Urinary bladder (tissue), 4 donors: ENCODE data around the gene FEZ2. TPM values are rescaled to one million over a fixed set of nuclear protein-coding genes. Genes with fewer than 3 reads are reported as not detected.

Experiments
- DNase-seq: peaks from one replicate; pipeline ENCODE4 v3.0.0-alpha.2; 2015; ENCODE audit errors: extremely low spot score
- H3K27ac ChIP-seq: one replicate; pipeline ENCODE4 v1.5.1; 2013; ENCODE audit warnings: low read depth, mild to moderate bottlenecking, moderate library complexity
- H3K36me3 ChIP-seq: one replicate; pipeline ENCODE4 v1.6.1; 2013; ENCODE audit warnings: mild to moderate bottlenecking, moderate library complexity; ENCODE audit not compliant: insufficient read depth
- H3K4me1 ChIP-seq: one replicate; pipeline ENCODE4 v1.6.1; 2013; ENCODE audit warnings: mild to moderate bottlenecking, moderate library complexity; ENCODE audit not compliant: insufficient read depth
- H3K4me3 ChIP-seq: one replicate; pipeline ENCODE4 v1.5.1; 2013; ENCODE audit warnings: low read depth, low read length
- WGBS: extraction: QIAGEN DNeasy Blood & Tissue Kit; methylation state at CpG from one replicate; pipeline ENCODE4 v1.1.7; 2013; 5-methylcytosine and 5-hydroxymethylcytosine counted together
- polyA plus RNA-seq: library from polyadenylated mRNA; stranded (reverse); fragments of 200-250 nt; gene quantifications from one replicate; pipeline ENCODE4 v1.2.3, GENCODE V29; 2013
- total RNA-seq: library from RNA; depleted of rRNA; stranded (reverse); fragments of >200 nt; gene quantifications from one replicate; pipeline ENCODE4 v1.2.3, GENCODE V29; 2014
- donor health status: healthy with polysubstance abuse.
- donor health status: healthy.

FEZ2 gene, protein sequence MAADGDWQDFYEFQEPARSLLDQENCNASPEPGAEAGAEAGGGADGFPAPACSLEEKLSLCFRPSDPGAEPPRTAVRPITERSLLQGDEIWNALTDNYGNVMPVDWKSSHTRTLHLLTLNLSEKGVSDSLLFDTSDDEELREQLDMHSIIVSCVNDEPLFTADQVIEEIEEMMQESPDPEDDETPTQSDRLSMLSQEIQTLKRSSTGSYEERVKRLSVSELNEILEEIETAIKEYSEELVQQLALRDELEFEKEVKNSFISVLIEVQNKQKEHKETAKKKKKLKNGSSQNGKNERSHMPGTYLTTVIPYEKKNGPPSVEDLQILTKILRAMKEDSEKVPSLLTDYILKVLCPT
- total RNA-seq (69.6 TPM), polyA plus RNA-seq (39.3 TPM)

DNA sequence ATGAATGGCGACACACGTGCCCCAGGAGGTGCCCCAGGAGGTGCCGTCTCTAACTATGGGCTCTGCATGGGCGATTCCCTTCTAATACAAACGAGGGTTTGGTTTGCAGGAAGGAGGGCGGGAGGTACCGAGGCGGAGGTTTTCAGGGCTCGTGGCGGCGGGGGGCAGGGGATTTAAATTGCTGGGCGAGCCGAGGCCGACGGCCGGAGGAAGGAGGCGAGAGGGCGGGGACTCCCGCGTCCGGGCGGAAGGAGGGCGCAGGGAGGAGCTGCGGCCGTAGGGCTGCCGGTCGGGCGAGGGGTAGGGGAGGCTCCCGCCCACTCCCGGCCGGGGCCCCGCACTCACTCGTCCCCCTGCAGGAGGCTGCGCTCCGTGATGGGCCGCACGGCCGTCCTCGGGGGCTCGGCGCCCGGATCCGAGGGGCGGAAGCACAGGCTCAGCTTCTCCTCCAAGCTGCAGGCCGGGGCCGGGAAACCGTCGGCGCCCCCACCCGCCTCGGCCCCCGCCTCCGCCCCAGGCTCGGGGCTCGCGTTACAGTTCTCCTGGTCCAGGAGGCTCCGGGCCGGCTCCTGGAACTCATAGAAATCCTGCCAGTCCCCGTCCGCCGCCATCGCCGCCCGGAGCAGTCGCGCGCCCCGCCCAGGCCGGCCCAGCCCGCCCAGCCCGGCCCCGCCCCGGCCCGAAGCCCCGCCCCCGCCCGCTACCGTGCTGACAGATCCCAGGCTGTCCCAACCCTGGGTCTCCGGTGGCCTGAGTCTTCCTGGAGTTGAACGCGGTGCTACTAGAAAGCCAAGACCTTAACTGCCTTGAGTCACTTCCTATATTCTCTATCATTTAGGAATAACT lies at the start of gene FEZ2:
Gene FEZ2, minus strand, starts transcription at position 637 of the 846 bp plus-strand sequence. Its CDS starts 26 bp downstream, at position 611.
- WGBS = under 1% methylated on average over 81 of the region's 81 CpGs
- DNase-seq = no peak

DNA sequence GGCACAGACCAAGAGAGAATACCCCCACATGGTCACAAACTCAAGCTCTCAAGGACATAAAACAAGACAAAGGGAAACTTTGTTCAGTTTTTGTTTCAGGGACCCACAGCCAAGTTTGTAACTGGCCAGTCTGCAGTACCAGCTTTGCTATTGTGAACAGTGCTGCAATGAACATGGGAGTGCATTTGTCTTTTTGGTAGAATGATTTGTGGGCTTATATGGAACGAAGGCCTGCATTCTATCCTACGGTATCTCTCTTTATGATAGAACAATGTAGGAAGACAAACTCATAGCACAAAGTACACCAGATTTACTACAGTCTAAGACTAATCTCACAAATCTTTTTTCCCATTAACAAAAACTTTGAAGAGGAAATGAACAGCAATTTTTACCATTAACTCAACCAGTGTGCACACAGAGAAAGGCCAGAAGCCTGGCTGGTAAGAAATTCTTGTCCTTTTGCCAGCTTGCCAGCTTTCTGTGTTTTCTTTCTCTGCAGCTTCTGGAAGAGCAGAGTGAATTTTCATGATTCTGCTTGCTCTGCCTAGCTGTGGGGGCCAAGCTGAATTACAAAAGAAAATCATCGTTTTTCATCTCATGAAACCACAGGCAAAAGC lies 37.1 kb upstream of the FEZ2 start:
- no peak for DNase-seq
- Histone ChIP-seq H3K4me1 (no peaks in the 10 kb centered on the region), H3K4me3 (no peak overlapping the region), H3K27ac (no peak overlapping the region), H3K36me3 (no peaks in the 10 kb centered on the region)
- 55% methylated on average over 3 of the region's 3 CpGs for WGBS

More for the DNA sequence above, at the start of gene FEZ2:
- peak within 1 kb of the TSS; percentile 69 for H3K27ac ChIP-seq
- H3K4me1 ChIP-seq = peaks cover 5% of the 10 kb centered on the region
- peak within 1 kb of the TSS; percentile 98 for H3K4me3 ChIP-seq
- H3K36me3 ChIP-seq = no peaks in the 10 kb centered on the region

DNA sequence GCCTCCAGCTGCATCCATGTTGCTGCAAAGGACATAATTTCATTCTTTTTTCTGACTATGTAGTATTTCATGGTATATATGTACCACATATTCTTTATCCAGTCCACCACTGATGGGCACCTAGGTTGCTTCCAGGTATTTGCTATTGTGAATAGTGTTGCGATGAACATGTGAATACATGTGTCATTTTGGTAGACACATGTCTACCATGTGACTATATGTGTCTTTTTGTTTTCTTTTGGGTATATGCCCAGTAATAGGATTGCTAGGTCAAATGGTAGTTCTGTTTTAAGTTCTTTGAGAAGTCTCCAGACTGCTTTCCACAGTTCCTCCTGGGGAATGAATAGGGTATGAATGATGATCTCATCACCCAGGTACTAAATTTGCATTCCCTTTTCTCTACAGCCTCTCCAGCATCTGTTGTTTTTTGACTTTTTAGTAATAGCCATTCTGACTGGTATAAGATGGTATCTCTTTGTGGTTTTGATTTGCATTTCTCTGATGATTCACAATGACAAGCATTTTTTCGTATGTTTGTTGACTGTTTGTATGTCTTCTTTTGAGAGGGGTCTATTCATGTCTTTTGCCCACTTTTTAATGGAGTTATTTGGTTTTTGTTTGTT lies 35.6 kb upstream of the FEZ2 start:
- Histone ChIP-seq H3K4me1 (no peaks in the 10 kb centered on the region), H3K36me3 (no peaks in the 10 kb centered on the region), H3K27ac (no peak overlapping the region), H3K4me3 (no peak overlapping the region)
- WGBS = 92% methylated on average over 2 of the region's 2 CpGs
- no peak for DNase-seq

DNA sequence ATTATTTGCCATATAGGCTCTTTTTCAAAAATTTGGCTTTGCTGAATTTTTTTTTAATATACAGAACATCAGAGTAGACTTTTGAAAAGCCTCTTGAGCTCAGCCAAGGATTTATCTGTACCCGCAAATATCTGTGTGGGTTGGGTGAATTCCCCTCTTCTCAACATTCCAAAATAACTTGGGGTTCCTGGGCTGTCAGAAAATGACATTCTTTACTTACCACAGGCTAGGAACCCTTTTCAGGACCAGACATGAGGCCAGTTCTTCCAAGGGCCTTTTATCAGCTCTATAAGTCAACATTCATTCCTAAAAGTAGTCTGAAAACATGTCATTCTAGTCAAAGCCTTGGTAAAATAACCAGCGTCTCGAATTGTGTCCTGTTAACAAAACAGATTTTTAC lies 28.8 kb upstream of the FEZ2 start:
- DNase-seq = no peak
- H3K4me3 ChIP-seq = no peak overlapping the region

DNA sequence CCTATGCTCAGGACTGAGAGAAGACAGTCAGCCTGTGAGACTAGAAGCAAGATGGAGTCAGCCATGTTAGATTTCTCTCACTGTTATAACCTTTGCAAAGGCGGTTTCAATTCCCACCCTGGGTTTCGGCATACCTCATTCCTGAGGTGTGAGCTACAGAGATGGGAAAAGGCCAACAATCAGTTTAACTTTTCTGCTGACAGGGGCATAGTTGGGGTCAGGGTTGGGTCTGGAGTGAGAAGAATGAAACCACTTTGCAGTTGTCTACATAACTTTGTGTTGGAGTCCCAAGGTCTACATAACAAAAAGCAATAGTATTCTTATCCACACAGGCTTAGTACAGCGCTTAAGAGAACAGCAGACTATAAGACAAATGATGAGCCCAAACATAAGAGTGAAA lies 28.1 kb upstream of the FEZ2 start:
- no peak overlapping the region for H3K27ac ChIP-seq

More for the DNA sequence above, 28.8 kb upstream of the FEZ2 start:
- 87% methylated on average over 3 of the region's 3 CpGs for WGBS
- Histone ChIP-seq H3K4me1 (no peaks in the 10 kb centered on the region), H3K36me3 (no peaks in the 10 kb centered on the region), H3K27ac (no peak overlapping the region)

DNA sequence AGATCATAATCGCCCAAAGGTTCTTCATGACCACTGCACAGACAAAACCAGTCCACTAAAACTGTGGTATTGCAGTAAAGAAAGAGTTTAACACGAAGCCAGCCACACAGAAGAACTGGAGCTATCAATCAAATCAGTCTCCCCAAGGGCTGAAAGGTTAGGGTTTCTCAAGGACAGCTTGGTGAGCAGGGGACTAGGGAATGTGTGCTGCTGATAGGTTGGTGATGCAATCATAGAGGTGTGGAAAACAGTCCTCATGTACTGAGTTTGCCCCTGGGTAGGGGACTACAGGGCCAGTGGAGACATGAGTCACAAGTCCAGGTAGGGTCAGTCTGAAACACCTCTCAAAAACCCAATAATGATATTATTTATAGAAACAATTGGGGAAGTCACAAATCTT lies 27.3 kb upstream of the FEZ2 start:
- DNase-seq = no peak
- H3K36me3 ChIP-seq = no peaks in the 10 kb centered on the region
- no peaks in the 10 kb centered on the region for H3K4me1 ChIP-seq
- no peak overlapping the region for H3K4me3 ChIP-seq
- no peak overlapping the region for H3K27ac ChIP-seq
- WGBS = 79% methylated on average over 2 of the region's 2 CpGs

More for the DNA sequence above, 28.1 kb upstream of the FEZ2 start:
- no peaks in the 10 kb centered on the region for H3K4me1 ChIP-seq
- 97% methylated on average over 3 of the region's 3 CpGs for WGBS
- H3K36me3 ChIP-seq = no peaks in the 10 kb centered on the region
- no peak overlapping the region for H3K4me3 ChIP-seq
- DNase-seq = no peak

DNA sequence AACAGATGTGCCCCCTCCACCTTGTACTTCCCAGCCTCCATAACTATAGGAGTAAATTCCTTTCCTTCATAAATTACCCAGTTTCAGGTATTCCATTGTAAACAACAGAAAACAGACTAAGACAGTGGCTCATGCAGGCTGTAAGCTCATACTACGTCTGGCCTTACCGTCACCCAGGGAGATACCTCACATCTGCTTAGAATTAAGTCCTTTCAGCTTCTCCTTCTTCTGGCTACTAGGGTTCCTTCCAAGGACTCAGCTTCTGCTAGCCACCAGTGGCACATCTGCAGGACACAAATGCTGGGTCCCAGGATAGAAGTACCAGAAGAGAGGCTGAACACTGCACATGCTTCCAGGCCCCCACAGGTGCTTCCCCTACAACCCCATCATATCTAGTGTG lies 22.4 kb upstream of the FEZ2 start:
- 67% methylated on average over 2 of the region's 2 CpGs for WGBS
- Histone ChIP-seq H3K27ac (no peak overlapping the region), H3K36me3 (no peaks in the 10 kb centered on the region), H3K4me3 (no peak overlapping the region), H3K4me1 (no peaks in the 10 kb centered on the region)
- no peak for DNase-seq

DNA sequence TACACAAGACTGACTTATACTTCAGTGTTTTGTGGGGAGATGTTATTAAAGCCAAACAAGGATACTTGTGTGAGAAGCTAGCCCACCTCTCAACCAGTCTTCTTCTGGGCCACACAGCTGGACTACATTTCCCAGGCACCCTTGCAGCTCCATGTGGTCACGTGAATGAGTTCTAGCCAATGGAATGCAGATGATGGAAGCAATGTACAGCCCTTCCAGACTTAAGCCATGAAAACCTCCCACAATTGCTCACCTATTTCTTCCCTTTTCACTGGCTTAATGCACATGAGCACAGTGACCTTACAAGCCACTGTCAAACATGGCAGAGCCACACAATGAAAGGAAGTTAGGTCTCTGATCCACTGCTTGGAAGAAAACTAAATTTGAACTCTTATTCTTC lies 20.4 kb upstream of the FEZ2 start:
- Histone ChIP-seq H3K36me3 (no peaks in the 10 kb centered on the region), H3K4me3 (no peak overlapping the region), H3K4me1 (no peaks in the 10 kb centered on the region), H3K27ac (no peak overlapping the region)
- no peak for DNase-seq
- 48% methylated on average over 1 of the region's 1 CpG for WGBS

DNA sequence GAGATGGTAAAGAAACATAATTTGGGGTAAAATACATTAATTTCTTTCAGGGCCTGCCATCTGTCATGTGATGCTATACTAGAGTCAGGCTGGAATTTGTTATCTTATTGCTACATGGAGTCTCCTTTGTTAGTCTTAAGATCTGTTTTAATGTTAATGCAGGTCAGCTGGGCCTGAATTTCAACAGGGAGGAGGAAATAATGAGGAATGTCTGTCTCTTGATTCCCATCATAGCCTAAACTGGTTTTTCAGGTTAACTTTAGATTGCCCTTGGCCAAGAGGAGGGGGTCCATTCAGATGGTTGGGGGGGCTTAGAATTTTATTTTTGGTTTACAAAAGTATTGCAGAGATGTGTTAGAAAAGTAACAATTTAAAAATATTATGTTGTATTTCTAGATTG lies 19.0 kb upstream of the FEZ2 start:
- no peak for DNase-seq
- Histone ChIP-seq H3K4me3 (no peak overlapping the region), H3K36me3 (no peaks in the 10 kb centered on the region), H3K27ac (no peak overlapping the region), H3K4me1 (no peaks in the 10 kb centered on the region)

DNA sequence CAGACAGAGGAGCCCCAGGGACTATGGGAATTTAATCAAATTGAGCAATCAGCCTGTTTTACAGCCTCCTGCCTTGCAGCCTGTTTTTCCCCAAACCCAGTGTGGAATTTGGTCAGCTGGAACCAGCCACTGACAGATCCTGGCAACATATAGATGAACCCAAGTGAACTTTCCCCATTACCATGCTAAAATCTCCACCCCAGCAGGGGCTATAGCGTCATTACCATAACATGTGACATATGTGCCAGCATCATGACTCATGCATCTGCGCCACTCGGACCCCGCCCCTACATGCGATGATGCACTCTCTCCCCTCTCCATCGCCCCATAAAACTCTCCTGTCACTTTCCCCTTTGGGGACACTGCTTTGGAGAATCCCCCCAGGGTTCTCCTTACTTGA lies 17.3 kb upstream of the FEZ2 start:
- Histone ChIP-seq H3K27ac (no peak overlapping the region), H3K4me3 (no peak overlapping the region), H3K36me3 (no peaks in the 10 kb centered on the region), H3K4me1 (no peaks in the 10 kb centered on the region)
- 69% methylated on average over 6 of the region's 6 CpGs for WGBS
- DNase-seq = no peak

DNA sequence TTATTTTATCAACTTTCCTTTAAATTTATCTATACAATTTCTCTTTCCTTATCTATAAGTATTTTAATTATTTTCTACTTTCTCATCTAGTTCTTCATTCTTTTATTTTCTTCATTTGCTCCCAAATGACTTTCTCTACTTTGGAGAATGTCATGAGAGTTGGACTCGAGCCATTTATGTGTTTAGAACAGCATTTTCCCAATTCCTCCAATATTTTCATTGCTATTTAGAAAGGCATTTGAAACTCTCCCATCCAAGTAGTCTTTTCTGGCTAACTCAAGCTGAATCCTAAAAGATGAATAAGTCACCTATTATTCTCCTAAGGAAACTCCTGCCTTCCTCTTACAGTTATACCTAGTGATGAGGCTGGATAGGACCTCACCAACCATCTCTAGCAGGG lies 15.8 kb upstream of the FEZ2 start:
- Histone ChIP-seq H3K4me3 (no peak overlapping the region), H3K4me1 (no peaks in the 10 kb centered on the region), H3K36me3 (no peaks in the 10 kb centered on the region), H3K27ac (no peak overlapping the region)
- no peak for DNase-seq
- WGBS = 80% methylated on average over 1 of the region's 1 CpG

DNA sequence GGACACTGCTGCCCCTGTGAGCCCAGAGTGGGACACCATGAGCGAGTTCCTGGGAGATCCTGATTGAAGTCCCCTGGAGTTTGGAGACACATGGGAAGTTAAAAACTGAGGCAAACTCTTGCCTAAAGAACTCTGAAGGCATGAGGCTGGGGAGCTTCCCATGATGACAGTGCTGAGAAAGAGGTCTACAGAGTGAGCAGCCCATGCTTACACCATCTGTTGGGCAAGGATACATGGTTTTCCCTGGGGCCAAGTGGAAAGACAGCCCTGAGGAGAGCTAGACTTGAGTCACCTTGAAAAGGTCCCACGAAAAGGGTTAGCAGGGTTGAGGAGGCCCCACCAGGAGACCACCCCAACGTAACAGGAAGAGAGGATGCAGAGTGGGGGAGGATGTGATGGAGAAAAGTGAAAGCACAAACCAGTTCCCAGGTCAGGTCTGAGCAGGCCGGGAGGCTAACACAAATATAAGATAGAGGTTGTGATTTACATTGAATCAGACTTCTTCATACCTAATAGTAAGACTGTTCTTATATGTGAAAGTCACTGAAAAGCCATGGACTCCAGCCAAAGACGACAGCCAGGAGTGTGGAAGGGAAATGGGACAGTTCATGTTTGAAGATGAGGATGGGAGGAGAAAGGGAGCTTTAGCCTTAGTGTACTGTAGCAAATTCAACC lies 13.5 kb upstream of the FEZ2 start:
- Histone ChIP-seq H3K27ac (no peak overlapping the region), H3K4me3 (no peak overlapping the region), H3K4me1 (no peaks in the 10 kb centered on the region), H3K36me3 (no peaks in the 10 kb centered on the region)
- WGBS = 83% methylated on average over 5 of the region's 5 CpGs
- DNase-seq = no peak

DNA sequence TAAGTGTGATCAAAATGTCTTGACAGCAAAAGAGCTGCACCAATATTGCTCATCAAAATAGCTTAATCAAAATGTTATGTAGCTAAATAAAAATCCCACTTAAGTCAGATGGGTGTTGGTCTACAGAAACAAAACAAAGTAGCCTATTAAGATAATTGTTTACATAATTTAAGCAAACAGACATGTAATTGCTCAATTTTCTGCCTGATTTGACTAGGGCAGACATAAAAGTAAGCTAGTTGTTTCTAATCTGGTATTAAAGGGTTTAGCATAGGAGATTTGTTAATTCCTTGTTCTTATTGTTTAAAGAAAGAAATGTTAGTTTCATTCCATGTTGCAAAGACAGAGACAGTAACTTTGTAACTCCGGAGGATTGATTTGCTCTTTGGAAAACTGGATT lies 11.5 kb upstream of the FEZ2 start:
- Histone ChIP-seq H3K4me3 (no peak overlapping the region), H3K36me3 (no peaks in the 10 kb centered on the region), H3K4me1 (no peaks in the 10 kb centered on the region), H3K27ac (no peak overlapping the region)
- DNase-seq = no peak
- 43% methylated on average over 1 of the region's 1 CpG for WGBS
